Mucosa of rectum (tissue), 2 donors: ENCODE results near the gene ATG4C.
"Not testable (repeated sequence)": the region's sequence is repeated elsewhere in the genome, so short reads cannot be mapped to it uniquely, and the experiment has no call there.

Source experiments
- H3K27ac ChIP-seq, 2 donors: one replicate each; pipeline ENCODE4 v1.7.0; 2013; ENCODE audit warnings: inconsistent platforms in 2 of 2, low read depth in 2 of 2, low read length in 2 of 2
- H3K27me3 ChIP-seq, 2 donors: one replicate each; pipeline ENCODE4 v1.7.0; 2013; ENCODE audit warnings: low read length in 2 of 2; ENCODE audit not compliant: control insufficient read depth in 2 of 2, insufficient read depth in 2 of 2
- H3K36me3 ChIP-seq, 2 donors: one replicate each; pipeline ENCODE4 v1.7.0; 2013; ENCODE audit warnings: low read length in 2 of 2; ENCODE audit not compliant: control insufficient read depth in 2 of 2, insufficient read depth in 2 of 2
- H3K4me1 ChIP-seq, 2 donors: one replicate each; pipeline ENCODE4 v1.7.0; 2013; ENCODE audit warnings: low read length in 2 of 2, mild to moderate bottlenecking in 1 of 2; ENCODE audit not compliant: control insufficient read depth in 2 of 2, insufficient read depth in 2 of 2
- H3K4me3 ChIP-seq, 2 donors: one replicate each; pipeline ENCODE4 v1.7.0; 2013; ENCODE audit warnings: low read length in 2 of 2
- H3K9ac ChIP-seq, 2 donors: one replicate each; pipeline ENCODE4 v1.7.0; 2013; ENCODE audit warnings: low read length in 2 of 2, low read depth in 1 of 2, mild to moderate bottlenecking in 1 of 2
- H3K9me3 ChIP-seq, 2 donors: one replicate each; pipeline ENCODE4 v1.7.0; 2013; ENCODE audit warnings: low read length in 2 of 2; ENCODE audit not compliant: control insufficient read depth in 2 of 2
- donor health status: healthy.
- donor health status: Normal muscosa, but diverticular disease.

ATG4C gene

DNA sequence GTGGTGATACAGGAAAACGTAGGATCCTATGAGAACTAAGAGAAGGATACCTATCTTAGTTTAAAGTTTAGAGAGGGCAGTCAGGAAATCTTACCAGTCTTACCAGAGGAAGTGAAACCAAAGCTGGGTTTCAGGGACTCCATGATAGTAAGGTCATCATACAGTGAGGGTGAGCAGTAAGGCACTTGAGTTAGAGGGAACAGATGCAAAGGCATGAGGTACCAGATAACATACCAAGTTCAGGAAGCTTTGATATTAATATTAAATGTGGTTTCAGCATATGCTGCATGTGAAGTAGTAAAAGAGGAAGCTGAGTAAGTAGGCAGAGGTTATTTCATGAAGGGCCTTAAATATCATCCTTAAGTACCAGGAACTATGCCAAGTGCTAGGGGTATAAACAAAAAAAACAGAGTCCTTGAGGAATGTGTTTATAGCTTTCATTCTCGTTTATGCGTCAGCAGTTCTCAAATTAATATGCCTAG is 16.9 kb downstream of the ATG4C start:
- H3K9me3 ChIP-seq: no peaks in the 10 kb centered on the region
- peak overlapping the region; percentile 18 to 27 for H3K27ac ChIP-seq
- H3K4me3 ChIP-seq: no peak overlapping the region
- no peaks in the 10 kb centered on the region for H3K4me1 ChIP-seq
- no peak overlapping the region for H3K9ac ChIP-seq
- no peaks in the 10 kb centered on the region for H3K36me3 ChIP-seq
- H3K27me3 ChIP-seq: no peaks in the 10 kb centered on the region

DNA sequence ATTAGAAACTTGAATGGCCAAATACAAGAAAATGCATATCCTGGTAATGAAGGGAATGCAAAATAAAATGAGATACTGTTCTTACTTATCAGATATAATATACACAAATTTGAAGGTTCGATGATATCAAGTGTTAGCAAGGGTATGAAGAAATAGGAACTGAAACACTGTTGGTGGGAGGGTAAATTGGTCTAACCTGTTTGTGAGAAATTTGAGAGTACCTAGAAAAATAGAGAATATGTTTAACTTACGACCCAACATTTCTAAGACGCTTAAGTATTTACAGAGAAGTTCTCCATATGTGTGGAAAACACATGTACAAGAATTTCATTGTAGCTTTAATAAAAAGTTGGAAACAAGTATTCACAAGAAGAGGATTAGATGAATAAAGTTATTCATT is 25.9 kb downstream of the ATG4C start:
- no peak overlapping the region for H3K9ac ChIP-seq
- no peaks in the 10 kb centered on the region for H3K36me3 ChIP-seq
- H3K4me3 ChIP-seq: no peak overlapping the region
- no peak overlapping the region for H3K27ac ChIP-seq
- H3K4me1 ChIP-seq: no peaks in the 10 kb centered on the region
- H3K9me3 ChIP-seq: no peaks in the 10 kb centered on the region
- no peaks in the 10 kb centered on the region for H3K27me3 ChIP-seq

DNA sequence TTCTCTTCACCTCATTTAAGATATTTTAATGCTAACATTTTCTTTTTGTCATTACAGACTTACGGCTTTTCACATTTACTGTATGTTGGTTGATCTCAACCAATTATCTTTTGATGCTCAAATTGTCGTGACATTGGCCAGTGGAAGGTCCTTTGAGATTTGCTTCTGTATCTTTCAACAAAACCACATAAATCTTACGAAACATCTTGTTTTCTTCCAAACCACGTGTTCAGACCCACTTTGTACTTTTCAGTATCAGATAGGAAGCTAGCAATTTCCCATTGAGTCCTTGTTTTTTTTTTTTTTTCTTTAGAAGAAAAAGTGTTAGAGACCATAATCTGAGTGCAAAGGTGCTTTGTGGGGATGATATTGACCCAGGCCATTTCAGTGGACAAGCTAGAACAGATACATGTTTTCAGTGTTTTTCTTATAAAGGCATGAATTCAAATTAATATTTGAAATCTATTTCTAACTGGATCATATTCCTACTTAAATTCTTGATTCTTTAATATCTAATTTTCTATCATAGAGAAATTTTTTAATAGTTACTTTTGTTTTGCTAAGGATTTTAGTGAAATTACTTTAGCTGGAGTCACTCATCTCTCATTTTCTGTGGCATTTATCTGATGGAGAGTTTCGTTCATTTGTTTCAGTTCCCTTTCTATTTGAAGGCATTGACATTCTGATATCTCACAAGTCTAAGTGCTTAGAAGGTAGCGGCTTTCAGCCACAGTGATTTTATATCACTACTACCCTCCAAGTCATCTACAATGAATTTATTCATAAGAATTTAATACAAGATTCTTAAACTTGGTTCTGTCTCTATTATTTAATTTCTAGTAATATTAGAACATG is 26.7 kb downstream of the ATG4C start:
- Histone ChIP-seq H3K4me3 (no peak overlapping the region), H3K4me1 (no peaks in the 10 kb centered on the region), H3K9me3 (no peaks in the 10 kb centered on the region), H3K27me3 (no peaks in the 10 kb centered on the region), H3K36me3 (peaks cover 0 to 2% of the 10 kb centered on the region in 2 donors), H3K27ac (no peak overlapping the region), H3K9ac (no peak overlapping the region)

DNA sequence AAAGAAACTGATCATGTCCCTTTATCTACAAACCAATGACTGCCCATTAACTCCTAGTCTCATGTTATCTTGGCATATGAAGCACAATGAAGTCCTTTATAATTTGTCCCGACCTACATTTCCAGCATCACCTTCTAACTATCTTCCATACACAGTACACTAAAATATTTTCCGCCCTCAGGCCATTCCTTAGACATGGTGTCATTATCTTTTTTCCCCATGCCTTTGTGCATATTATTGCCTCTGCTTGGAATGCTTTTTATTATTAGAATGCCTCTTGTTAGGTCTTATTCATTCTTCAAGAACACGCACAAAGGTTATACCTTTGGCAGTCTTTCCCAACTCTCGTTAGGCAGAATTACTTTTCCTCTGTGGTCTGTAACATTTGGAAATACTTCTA is 39.6 kb downstream of the ATG4C start:
- H3K4me1 ChIP-seq: no peaks in the 10 kb centered on the region
- H3K27me3 ChIP-seq: no peaks in the 10 kb centered on the region
- H3K4me3 ChIP-seq: no peak overlapping the region

DNA sequence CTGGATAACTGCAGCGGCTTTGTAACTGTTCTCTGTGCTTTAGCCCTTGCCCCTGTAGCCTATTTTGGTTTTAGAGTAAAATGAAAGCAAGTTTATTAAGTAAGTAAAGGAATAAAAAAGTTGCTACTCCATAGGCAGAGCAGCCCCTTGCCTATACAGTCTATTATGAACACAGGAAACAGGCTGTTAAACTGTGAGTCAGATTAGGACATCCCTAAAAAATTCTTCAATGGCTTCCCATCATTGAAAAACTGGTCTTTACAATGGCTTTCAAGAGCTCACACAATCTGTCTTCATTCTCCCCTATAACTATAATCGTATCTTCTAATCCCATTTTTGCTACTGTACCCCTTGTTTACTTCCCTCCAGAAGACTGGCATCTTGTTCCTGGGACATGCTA is 43.0 kb downstream of the ATG4C start:
- Histone ChIP-seq H3K27ac (no peak overlapping the region), H3K9me3 (no peaks in the 10 kb centered on the region), H3K4me1 (no peaks in the 10 kb centered on the region), H3K9ac (no peak overlapping the region), H3K4me3 (no peak overlapping the region), H3K27me3 (no peaks in the 10 kb centered on the region), H3K36me3 (no peaks in the 10 kb centered on the region)

More for the DNA sequence above, 39.6 kb downstream of the ATG4C start:
- no peak overlapping the region for H3K27ac ChIP-seq
- H3K9ac ChIP-seq: no peak overlapping the region
- H3K9me3 ChIP-seq: no peaks in the 10 kb centered on the region
- H3K36me3 ChIP-seq: no peaks in the 10 kb centered on the region

- not testable (repeated sequence) for H3K36me3 ChIP-seq, H3K27me3 ChIP-seq, H3K27ac ChIP-seq, H3K9me3 ChIP-seq, H3K4me1 ChIP-seq, H3K9ac ChIP-seq, H3K4me3 ChIP-seq
These were observed 43.9 kb downstream of the ATG4C start for GRCh38 chr1:62827786-62828185.

- H3K4me3 ChIP-seq: no peak overlapping the region
- H3K4me1 ChIP-seq: no peaks in the 10 kb centered on the region
- H3K9me3 ChIP-seq: no peaks in the 10 kb centered on the region
- H3K27me3 ChIP-seq: no peaks in the 10 kb centered on the region
- no peak overlapping the region for H3K9ac ChIP-seq
- H3K36me3 ChIP-seq: peaks cover 0 to 4% of the 10 kb centered on the region in 2 donors
- H3K27ac ChIP-seq: no peak overlapping the region
These were observed 48.3 kb downstream of the ATG4C start for GRCh38 chr1:62832276-62832675.

GRCh38 chr1:62833529-62833928 is 49.6 kb downstream of the ATG4C start:
- no peaks in the 10 kb centered on the region for H3K27me3 ChIP-seq
- H3K4me1 ChIP-seq: no peaks in the 10 kb centered on the region
- H3K27ac ChIP-seq: no peak overlapping the region
- no peak overlapping the region for H3K9ac ChIP-seq
- no peak overlapping the region for H3K4me3 ChIP-seq
- H3K9me3 ChIP-seq: no peaks in the 10 kb centered on the region
- H3K36me3 ChIP-seq: peaks cover 0 to 4% of the 10 kb centered on the region in 2 donors

- H3K9me3 ChIP-seq: no peaks in the 10 kb centered on the region
- no peak overlapping the region for H3K27ac ChIP-seq
- H3K4me1 ChIP-seq: no peaks in the 10 kb centered on the region
- H3K27me3 ChIP-seq: no peaks in the 10 kb centered on the region
- no peak overlapping the region for H3K9ac ChIP-seq
- H3K4me3 ChIP-seq: no peak overlapping the region
- peaks cover 0 to 4% of the 10 kb centered on the region in 2 donors for H3K36me3 ChIP-seq
These were observed 50.5 kb downstream of the ATG4C start for GRCh38 chr1:62834400-62834961.

DNA sequence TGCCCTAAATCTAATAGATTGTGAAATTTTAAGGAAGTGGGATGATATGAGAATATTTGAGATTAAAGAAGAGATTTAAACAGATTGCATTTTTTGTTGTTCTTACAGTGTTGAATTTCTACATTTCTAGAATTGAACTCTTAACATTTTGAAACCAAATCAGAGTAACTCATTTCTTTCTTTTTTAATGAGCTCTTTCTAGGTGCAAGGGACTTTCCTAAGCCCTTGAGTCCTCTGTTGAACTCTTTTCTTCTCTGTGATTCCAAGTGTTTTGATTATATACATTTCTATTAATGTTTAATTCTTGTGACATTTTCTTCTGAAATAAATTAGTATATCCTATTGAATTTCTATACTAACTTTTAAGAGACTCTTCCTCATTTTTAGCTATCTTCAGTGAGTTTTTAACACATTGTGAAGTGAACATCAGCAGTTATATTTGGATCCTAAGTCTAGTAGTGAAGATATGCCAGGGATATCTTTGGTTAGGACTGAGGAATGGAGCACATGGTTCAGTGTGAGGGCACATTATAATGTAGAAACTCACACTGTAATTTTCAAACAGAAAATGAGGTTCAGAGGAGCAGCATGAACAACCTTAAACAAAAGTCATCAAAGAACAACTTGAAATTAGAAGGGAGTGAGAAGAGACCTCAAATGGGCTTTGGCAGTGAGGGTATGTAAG is 53.1 kb downstream of the ATG4C start:
- no peaks in the 10 kb centered on the region for H3K27me3 ChIP-seq
- no peak overlapping the region for H3K9ac ChIP-seq
- H3K4me1 ChIP-seq: no peaks in the 10 kb centered on the region
- no peak overlapping the region for H3K27ac ChIP-seq
- H3K36me3 ChIP-seq: peaks cover 0 to 4% of the 10 kb centered on the region in 2 donors
- no peaks in the 10 kb centered on the region for H3K9me3 ChIP-seq
- no peak overlapping the region for H3K4me3 ChIP-seq
